ENCODE measurements around the gene EVC2.

DNA sequence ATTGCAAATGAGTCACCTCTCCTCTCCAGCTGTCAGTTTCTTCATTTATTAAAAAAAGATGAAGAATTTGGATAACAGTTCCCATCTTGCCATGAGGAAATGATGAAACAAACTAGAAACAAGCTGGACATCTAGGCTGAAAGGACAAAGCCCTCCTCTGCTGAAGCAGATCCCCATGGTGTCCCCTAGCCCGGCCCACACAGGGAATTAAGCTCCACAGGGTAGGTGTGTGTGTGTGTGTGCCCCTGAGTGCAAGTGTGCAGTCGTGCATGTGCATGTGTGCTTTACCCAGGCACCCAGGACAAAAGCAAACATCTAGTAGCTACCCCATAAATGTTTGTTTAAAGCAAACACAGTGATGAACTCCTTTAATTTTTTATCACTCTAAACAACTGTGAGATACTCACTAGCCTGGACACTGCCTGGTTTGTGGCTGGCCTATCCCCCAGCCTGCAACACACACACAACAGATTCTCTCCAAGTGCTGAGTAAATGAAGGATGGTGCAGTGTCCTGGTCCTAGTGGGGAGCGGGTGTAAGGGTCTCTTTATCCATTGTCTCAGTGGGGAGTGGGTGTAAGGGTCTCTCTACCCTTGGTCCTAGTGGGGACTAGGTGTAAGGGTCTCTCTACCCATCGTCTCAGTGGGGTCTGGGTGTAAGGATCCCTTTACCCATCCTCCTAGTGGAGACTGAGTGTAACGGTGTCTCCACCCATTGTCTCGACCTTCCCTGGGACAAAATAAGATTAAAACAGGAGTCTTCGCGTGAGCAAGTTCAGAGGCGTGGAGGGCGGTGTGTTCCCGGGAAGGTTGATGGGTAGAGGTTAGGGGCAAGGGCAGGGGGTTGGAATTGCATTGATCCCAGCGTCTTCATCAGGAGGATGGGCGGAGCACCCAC lies 2.0 kb upstream of the EVC2 start:
- TF ChIP-seq CTCF (IDR thresholded peaks at IDR 0.05 in 2 of 3, conservative IDR thresholded peaks at IDR 0.05 in 1 of 3; ENCODE audit: insufficient read depth in 2 of 3, low read depth in 1 of 3, low read length in 3 of 3) (0 out of 6 replicates have a peak, but pooled peaks of 1 of the 3 experiments have one; percentile 27), CREB1 (IDR thresholded peaks at IDR 0.05) (no peak), CREB1 (CRISPR knock-in tag; IDR thresholded peaks at IDR 0.05) (no peak), ZC3H11A (IDR thresholded peaks at IDR 0.05; ENCODE audit: low read depth, low read length) (no peak), RCOR1 (IDR thresholded peaks at IDR 0.05; ENCODE audit: borderline replicate concordance in 1 of 2, low read depth in 2 of 2, low read length in 2 of 2) (no peak), POLR3A (IDR thresholded peaks at IDR 0.05; ENCODE audit: borderline replicate concordance, extremely low read depth, insufficient read depth, insufficient read length) (no peak)
